Spleen (tissue), 11 donors: ENCODE data around the gene IQGAP1. TPM values are rescaled to one million over a fixed set of nuclear protein-coding genes. Genes with fewer than 3 reads are reported as not detected.
A peak's percentile ranks its signal among the peaks of the same experiment; 100 is the strongest.

Source experiments
- DNase-seq: peaks from one replicate; pipeline ENCODE4 v3.0.0-alpha.2; 2020
- H3K27ac ChIP-seq, 8 donors: fragments of 200-600 bp; sonication (generic) in 7 of 8; 1 replicate in 4 of 8; 2 replicates in 4 of 8; pipeline versions ENCODE4 v1.5.0 to v1.8.0; 2016 to 2021; ENCODE audit warnings: inconsistent platforms in 4 of 8, mild to moderate bottlenecking in 4 of 8, moderate library complexity in 1 of 8
- H3K27me3 ChIP-seq, 7 donors: fragments of 200-600 bp; sonication (generic) in 6 of 7; replicated peaks in 1 of 7; 1 replicate in 4 of 7; 2 replicates in 3 of 7; pipeline versions ENCODE4 v1.5.0 to v1.8.0; 2016 to 2021; ENCODE audit warnings: inconsistent platforms in 3 of 7, mild to moderate bottlenecking in 1 of 7
- H3K36me3 ChIP-seq, 6 donors: fragments of 200-600 bp; sonication (generic) in 5 of 6; 1 replicate in 4 of 6; 2 replicates in 2 of 6; pipeline versions ENCODE4 v1.5.0 to v1.8.0; 2016 to 2021; ENCODE audit warnings: inconsistent platforms in 2 of 6
- H3K4me1 ChIP-seq, 6 donors: fragments of 200-600 bp; sonication (generic) in 5 of 6; 1 replicate in 3 of 6; 2 replicates in 3 of 6; pipeline versions ENCODE4 v1.5.0 to v1.8.0; 2016 to 2021; ENCODE audit warnings: inconsistent platforms in 3 of 6
- H3K4me3 ChIP-seq, 8 donors: fragments of 200-600 bp; sonication (generic) in 7 of 8; 1 replicate in 4 of 8; 2 replicates in 4 of 8; pipeline versions ENCODE4 v1.5.0 to v1.8.0; 2016 to 2021; ENCODE audit warnings: inconsistent platforms in 4 of 8, mild to moderate bottlenecking in 4 of 8, moderate library complexity in 2 of 8
- H3K9me3 ChIP-seq, 8 donors: fragments of 200-600 bp; sonication (generic) in 7 of 8; 1 replicate in 4 of 8; 2 replicates in 4 of 8; pipeline versions ENCODE4 v1.5.0 to v1.8.0; 2016 to 2021; ENCODE audit warnings: inconsistent platforms in 4 of 8
- POLR2A ChIP-seq, 3 donors: fragments of 450-650 bp; IDR thresholded peaks; one replicate each; pipeline ENCODE4 v1.5.1; 2017; ENCODE audit warnings: antibody characterized with exemption in 3 of 3, mild to moderate bottlenecking in 1 of 3
- POLR2AphosphoS5 ChIP-seq, 3 donors: sonication (generic); formaldehyde crosslinking; IDR thresholded peaks; one replicate each; pipeline ENCODE4 v1.5.1; 2017; ENCODE audit warnings: antibody characterized with exemption in 3 of 3
- whole genome bisulfite sequencing, 5 donors: extraction: QIAGEN DNeasy Blood & Tissue Kit in 3 of 5; methylation state at CpG; one replicate each; pipeline versions ENCODE4 v1.1.5 to v1.1.7; 2013 to 2018; 5-methylcytosine and 5-hydroxymethylcytosine counted together
- intact Hi-C: fragments of 100-400 bp; cut with DNase I; formaldehyde crosslinking; loops from one replicate; pipeline ENCODE4 v1.15.0; 2023; ENCODE audit warnings: low total_unique reads
- polyA plus RNA-seq, 3 donors: library from polyadenylated mRNA; stranded (reverse); fragments of 200-250 nt; gene quantifications; one replicate each; pipeline ENCODE4 v1.2.1, GENCODE V29; 2013
- total RNA-seq, 7 donors: library from RNA; depleted of rRNA in 3 of 7; stranded (reverse); fragments of >200 nt in 3 of 7; fragmentation: NEBNext Ultra II Directional in 4 of 7; extraction: Animal tissue kit (Norgen Biotek cat#: 25700) in 4 of 7; gene quantifications; one replicate each; pipeline versions ENCODE4 v1.1.0 to v1.2.1, GENCODE V29; 2016 to 2021
- TF ChIP-seq, protein P1 (sequence below), 11 experiments: fragments of 200-600 bp in 7 of 11; fragments of 450-650 bp in 4 of 11; sonication (generic) in 4 of 11; IDR thresholded peaks in 8 of 11; conservative IDR thresholded peaks in 3 of 11; 1 replicate in 7 of 11; 2 replicates in 4 of 11; pipeline versions ENCODE4 v1.4.0 to v1.8.0; 2016 to 2021; ENCODE audit warnings: antibody characterized with exemption in 11 of 11, inconsistent platforms in 4 of 11, mild to moderate bottlenecking in 1 of 11
- donor health status: healthy with polysubstance abuse.
- donor health status: DM: no; HTN: no; CAD: no; lungs with moderate emphysema.
- donor health status: DM: no; HTN: no; CAD: no.
- donor health status: Bipolar disorder and iron deficiency.
- donor health status: healthy.
- donor health status: DM: no; HTN: no; CAD: no.
- donor health status: DM: yes; HTN: yes; CAD: no.

The IQGAP1 gene
- total and polyA plus RNA-seq, 10 donors = 48.1 to 282 (median 219) TPM

DNA sequence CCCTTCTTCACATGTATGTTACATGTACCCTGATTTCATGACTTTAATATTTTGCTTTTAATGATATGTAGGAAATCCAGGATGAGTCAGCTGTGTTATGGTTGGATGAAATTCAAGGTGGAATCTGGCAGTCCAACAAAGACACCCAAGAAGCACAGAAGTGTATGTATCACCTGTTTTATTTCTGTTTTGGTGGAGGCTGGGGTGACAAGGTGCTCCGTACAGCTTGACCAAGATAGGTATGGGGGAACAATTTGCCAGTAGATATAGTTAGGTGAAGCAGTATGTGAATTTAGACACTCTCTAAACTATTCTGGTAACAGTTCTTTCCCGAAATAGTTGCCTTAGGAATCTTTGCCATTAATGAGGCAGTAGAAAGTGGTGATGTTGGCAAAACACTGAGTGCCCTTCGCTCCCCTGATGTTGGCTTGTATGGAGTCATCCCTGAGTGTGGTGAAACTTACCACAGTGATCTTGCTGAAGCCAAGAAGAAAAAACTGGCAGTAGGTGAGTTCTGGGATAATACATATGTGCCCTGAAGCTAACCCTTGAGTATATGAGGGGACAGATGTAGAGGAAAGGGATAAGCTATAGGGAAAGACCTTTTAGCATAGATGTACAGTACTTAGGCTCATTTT, 78.0 kb downstream of the IQGAP1 start:
- TF ChIP-seq POLR2AphosphoS5 (IDR thresholded peaks at IDR 0.05) = no peak
- TF ChIP-seq, protein P1, sequence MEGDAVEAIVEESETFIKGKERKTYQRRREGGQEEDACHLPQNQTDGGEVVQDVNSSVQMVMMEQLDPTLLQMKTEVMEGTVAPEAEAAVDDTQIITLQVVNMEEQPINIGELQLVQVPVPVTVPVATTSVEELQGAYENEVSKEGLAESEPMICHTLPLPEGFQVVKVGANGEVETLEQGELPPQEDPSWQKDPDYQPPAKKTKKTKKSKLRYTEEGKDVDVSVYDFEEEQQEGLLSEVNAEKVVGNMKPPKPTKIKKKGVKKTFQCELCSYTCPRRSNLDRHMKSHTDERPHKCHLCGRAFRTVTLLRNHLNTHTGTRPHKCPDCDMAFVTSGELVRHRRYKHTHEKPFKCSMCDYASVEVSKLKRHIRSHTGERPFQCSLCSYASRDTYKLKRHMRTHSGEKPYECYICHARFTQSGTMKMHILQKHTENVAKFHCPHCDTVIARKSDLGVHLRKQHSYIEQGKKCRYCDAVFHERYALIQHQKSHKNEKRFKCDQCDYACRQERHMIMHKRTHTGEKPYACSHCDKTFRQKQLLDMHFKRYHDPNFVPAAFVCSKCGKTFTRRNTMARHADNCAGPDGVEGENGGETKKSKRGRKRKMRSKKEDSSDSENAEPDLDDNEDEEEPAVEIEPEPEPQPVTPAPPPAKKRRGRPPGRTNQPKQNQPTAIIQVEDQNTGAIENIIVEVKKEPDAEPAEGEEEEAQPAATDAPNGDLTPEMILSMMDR (IDR thresholded peaks at IDR 0.05 in 8 of 11, conservative IDR thresholded peaks at IDR 0.05 in 3 of 11) = no peak
- no peak for TF ChIP-seq POLR2A (IDR thresholded peaks at IDR 0.05)
- Histone ChIP-seq H3K27ac (peak overlapping the region in 1 of 8 donors; percentile 35), H3K4me1 (peaks cover 0 to 27% (median 3%) of the 10 kb centered on the region in 6 donors), H3K9me3 (no peaks in the 10 kb centered on the region), H3K36me3 (peaks cover 0 to 100% (median 61%) of the 10 kb centered on the region in 6 donors), H3K27me3 (no peaks in the 10 kb centered on the region), H3K4me3 (no peak overlapping the region)
- intact Hi-C loops = no loop called here
- WGBS, 5 donors = 60 to 98% (median 87%) methylated on average over 3 of the region's 3 CpGs
- no peak for DNase-seq

GRCh38 chr15:90469723-90470122, 81.7 kb downstream of the IQGAP1 start:
- Histone ChIP-seq H3K4me1 (peaks cover 0 to 12% (median under 1%) of the 10 kb centered on the region in 6 donors), H3K27ac (peak overlapping the region in 1 of 8 donors; percentile 13), H3K9me3 (no peaks in the 10 kb centered on the region), H3K4me3 (no peak overlapping the region), H3K36me3 (peaks cover 3 to 100% (median 78%) of the 10 kb centered on the region in 6 donors), H3K27me3 (no peaks in the 10 kb centered on the region)
- intact Hi-C loops = no loop called here
- no peak for DNase-seq
- 86 to 94% (median 91%) methylated on average over 2 of the region's 2 CpGs for WGBS, 5 donors
- TF ChIP-seq, protein P1 (IDR thresholded peaks at IDR 0.05 in 8 of 11, conservative IDR thresholded peaks at IDR 0.05 in 3 of 11) = no peak
- TF ChIP-seq POLR2A (IDR thresholded peaks at IDR 0.05) (no peak), POLR2AphosphoS5 (IDR thresholded peaks at IDR 0.05) (no peak)

DNA sequence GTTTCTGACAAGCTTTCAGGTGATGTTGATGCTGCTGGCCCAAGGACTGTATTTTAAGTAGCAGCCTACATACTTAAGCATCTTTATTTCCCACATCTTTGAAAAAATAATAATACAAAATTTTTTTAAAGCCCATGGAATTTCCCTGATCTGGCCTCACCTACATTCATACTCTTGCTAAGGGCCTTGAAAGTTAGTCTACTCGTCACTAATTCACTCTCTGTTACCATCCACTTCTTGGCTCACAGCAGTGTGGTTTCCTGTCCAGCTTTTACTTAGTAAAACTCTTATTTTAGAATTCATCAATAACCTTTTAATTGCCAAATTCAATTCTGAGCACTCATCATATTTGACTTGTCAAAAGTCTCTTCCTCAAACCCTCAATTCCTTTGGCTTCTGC, 82.4 kb downstream of the IQGAP1 start:
- DNase-seq = no peak
- TF ChIP-seq POLR2A (IDR thresholded peaks at IDR 0.05) = no peak
- TF ChIP-seq POLR2AphosphoS5 (IDR thresholded peaks at IDR 0.05) = no peak
- TF ChIP-seq, protein P1 (IDR thresholded peaks at IDR 0.05 in 8 of 11, conservative IDR thresholded peaks at IDR 0.05 in 3 of 11) = no peak
- intact Hi-C loops = no loop called here
- peaks cover 0 to 12% (median 0%) of the 10 kb centered on the region in 6 donors for H3K4me1 ChIP-seq
- H3K9me3 ChIP-seq = no peaks in the 10 kb centered on the region
- peak overlapping the region in 4 of 8 donors; percentile 3 to 34 (median 8) for H3K27ac ChIP-seq
- peaks cover 3 to 100% (median 81%) of the 10 kb centered on the region in 6 donors for H3K36me3 ChIP-seq
- no peak overlapping the region for H3K4me3 ChIP-seq
- WGBS, 5 donors = 29 to 55% (median 33%) methylated on average over 1 of the region's 1 CpG
- no peaks in the 10 kb centered on the region for H3K27me3 ChIP-seq

DNA sequence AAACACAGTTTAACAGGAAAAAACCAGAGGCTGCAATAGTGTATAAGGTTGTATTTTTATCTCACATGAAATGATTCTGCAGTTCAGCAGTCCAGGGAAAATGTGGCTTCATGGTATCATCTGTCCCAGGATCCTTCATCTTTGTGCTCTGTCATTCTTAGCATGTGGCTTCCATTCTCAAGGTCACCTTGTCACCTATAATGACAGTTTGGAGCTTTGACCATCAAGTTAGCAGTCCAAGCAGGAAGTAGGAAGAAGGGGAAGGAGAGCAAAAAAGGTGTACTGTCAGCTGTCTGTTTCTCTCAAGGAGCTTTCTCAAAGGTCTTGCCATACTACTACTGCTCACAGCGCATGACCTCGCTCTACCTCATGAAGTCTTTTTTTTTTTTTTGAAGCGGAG, 83.1 kb downstream of the IQGAP1 start:
- 94 to 100% (median 98%) methylated on average over 3 of the region's 3 CpGs for WGBS, 5 donors
- H3K4me1 ChIP-seq = peaks cover 0 to 12% (median 0%) of the 10 kb centered on the region in 6 donors
- H3K36me3 ChIP-seq = peaks cover 3 to 100% (median 80%) of the 10 kb centered on the region in 6 donors
- H3K9me3 ChIP-seq = no peaks in the 10 kb centered on the region
- intact Hi-C loops = no loop called here
- no peaks in the 10 kb centered on the region for H3K27me3 ChIP-seq
- H3K27ac ChIP-seq = peak overlapping the region in 3 of 8 donors; percentile 3 to 34 (median 3)
- no peak overlapping the region for H3K4me3 ChIP-seq
- no peak for TF ChIP-seq POLR2AphosphoS5 (IDR thresholded peaks at IDR 0.05)
- TF ChIP-seq, protein P1 (IDR thresholded peaks at IDR 0.05 in 8 of 11, conservative IDR thresholded peaks at IDR 0.05 in 3 of 11) = no peak
- no peak for TF ChIP-seq POLR2A (IDR thresholded peaks at IDR 0.05)
- DNase-seq = no peak
